ENCODE results near the gene NAT16. TPM values are rescaled to one million over a fixed set of nuclear protein-coding genes. Genes with fewer than 3 reads are reported as not detected.

The NAT16 gene
- total and polyA plus RNA-seq, 2 of the 13 experiments (the other 11 are each of a cell fraction or from before 2014, with no cell fraction given): 0.04 TPM; not detected in 1

DNA sequence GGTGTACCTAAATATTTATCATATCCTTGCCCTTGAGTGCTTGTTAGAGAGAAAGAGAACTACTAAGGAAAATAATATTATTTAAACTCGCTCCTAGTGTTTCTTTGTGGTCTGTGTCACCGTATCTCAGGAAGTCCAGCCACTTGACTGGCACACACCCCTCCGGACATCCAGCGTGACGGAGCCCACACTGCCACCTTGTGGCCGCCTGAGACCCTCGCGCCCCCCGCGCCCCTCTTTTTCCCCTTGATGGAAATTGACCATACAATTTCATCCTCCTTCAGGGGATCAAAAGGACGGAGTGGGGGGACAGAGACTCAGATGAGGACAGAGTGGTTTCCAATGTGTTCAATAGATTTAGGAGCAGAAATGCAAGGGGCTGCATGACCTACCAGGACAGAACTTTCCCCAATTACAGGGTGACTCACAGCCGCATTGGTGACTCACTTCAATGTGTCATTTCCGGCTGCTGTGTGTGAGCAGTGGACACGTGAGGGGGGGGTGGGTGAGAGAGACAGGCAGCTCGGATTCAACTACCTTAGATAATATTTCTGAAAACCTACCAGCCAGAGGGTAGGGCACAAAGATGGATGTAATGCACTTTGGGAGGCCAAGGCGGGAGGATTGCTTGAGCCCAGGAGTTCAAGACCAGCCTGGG lies 41.8 kb downstream of the NAT16 start (continued):
- TF ChIP-seq NAIF1 (CRISPR knock-in tag; IDR thresholded peaks at IDR 0.05; ENCODE audit: borderline replicate concordance): no peak
- TF ChIP-seq, protein P1, sequence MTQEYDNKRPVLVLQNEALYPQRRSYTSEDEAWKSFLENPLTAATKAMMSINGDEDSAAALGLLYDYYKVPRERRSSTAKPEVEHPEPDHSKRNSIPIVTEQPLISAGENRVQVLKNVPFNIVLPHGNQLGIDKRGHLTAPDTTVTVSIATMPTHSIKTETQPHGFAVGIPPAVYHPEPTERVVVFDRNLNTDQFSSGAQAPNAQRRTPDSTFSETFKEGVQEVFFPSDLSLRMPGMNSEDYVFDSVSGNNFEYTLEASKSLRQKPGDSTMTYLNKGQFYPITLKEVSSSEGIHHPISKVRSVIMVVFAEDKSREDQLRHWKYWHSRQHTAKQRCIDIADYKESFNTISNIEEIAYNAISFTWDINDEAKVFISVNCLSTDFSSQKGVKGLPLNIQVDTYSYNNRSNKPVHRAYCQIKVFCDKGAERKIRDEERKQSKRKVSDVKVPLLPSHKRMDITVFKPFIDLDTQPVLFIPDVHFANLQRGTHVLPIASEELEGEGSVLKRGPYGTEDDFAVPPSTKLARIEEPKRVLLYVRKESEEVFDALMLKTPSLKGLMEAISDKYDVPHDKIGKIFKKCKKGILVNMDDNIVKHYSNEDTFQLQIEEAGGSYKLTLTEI (CRISPR knock-in tag; conservative IDR thresholded peaks at IDR 0.05): no peak
- TF ChIP-seq, protein P2, sequence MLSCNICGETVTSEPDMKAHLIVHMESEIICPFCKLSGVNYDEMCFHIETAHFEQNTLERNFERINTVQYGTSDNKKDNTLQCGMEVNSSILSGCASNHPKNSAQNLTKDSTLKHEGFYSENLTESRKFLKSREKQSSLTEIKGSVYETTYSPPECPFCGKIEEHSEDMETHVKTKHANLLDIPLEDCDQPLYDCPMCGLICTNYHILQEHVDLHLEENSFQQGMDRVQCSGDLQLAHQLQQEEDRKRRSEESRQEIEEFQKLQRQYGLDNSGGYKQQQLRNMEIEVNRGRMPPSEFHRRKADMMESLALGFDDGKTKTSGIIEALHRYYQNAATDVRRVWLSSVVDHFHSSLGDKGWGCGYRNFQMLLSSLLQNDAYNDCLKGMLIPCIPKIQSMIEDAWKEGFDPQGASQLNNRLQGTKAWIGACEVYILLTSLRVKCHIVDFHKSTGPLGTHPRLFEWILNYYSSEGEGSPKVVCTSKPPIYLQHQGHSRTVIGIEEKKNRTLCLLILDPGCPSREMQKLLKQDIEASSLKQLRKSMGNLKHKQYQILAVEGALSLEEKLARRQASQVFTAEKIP (CRISPR knock-in tag; IDR thresholded peaks at IDR 0.05; ENCODE audit: borderline replicate concordance): no peak
- no peak for TF ChIP-seq ASH2L (IDR thresholded peaks at IDR 0.05; ENCODE audit: insufficient read length, low read depth, low read length)
- TF ChIP-seq ZFP36L1 (CRISPR knock-in tag; IDR thresholded peaks at IDR 0.05): peak; percentile 50; the same call in 1 of the 2 replicates
- TF ChIP-seq ZNF564 (CRISPR knock-in tag; IDR thresholded peaks at IDR 0.05): no peak
- TF ChIP-seq, protein P3, sequence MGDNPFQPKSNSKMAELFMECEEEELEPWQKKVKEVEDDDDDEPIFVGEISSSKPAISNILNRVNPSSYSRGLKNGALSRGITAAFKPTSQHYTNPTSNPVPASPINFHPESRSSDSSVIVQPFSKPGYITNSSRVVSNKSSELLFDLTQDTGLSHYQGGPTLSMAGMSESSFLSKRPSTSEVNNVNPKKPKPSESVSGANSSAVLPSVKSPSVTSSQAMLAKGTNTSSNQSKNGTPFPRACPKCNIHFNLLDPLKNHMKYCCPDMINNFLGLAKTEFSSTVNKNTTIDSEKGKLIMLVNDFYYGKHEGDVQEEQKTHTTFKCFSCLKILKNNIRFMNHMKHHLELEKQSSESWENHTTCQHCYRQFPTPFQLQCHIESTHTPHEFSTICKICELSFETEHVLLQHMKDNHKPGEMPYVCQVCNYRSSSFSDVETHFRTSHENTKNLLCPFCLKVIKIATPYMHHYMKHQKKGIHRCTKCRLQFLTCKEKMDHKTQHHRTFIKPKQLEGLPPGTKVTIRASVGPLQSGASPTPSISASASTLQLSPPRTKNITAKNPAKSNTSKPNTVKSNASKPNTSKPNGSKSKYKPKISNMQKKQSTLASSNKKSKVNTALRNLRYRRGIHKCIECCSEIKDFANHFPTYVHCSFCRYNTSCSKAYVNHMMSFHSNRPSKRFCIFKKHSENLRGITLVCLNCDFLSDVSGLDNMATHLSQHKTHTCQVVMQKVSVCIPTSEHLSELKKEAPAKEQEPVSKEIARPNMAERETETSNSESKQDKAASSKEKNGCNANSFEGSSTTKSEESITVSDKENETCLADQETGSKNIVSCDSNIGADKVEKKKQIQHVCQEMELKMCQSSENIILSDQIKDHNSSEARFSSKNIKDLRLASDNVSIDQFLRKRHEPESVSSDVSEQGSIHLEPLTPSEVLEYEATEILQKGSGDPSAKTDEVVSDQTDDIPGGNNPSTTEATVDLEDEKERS (CRISPR knock-in tag; IDR thresholded peaks at IDR 0.05): no peak
- TF ChIP-seq ZEB1 (IDR thresholded peaks at IDR 0.05; ENCODE audit: insufficient replicate concordance, low read depth): no peak
- TF ChIP-seq, protein P4, sequence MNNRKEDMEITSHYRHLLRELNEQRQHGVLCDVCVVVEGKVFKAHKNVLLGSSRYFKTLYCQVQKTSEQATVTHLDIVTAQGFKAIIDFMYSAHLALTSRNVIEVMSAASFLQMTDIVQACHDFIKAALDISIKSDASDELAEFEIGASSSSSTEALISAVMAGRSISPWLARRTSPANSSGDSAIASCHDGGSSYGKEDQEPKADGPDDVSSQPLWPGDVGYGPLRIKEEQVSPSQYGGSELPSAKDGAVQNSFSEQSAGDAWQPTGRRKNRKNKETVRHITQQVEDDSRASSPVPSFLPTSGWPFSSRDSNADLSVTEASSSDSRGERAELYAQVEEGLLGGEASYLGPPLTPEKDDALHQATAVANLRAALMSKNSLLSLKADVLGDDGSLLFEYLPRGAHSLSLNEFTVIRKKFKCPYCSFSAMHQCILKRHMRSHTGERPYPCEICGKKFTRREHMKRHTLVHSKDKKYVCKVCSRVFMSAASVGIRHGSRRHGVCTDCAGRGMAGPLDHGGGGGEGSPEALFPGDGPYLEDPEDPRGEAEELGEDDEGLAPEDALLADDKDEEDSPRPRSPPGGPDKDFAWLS (CRISPR knock-in tag; IDR thresholded peaks at IDR 0.05; ENCODE audit: borderline replicate concordance): no peak
- TF ChIP-seq LCORL (IDR thresholded peaks at IDR 0.05): peak; percentile 40; the same call in 1 of the 2 replicates
- peak; percentile 38; the same call in 1 of the 2 replicates for TF ChIP-seq LCORL (CRISPR knock-in tag; IDR thresholded peaks at IDR 0.05)
- TF ChIP-seq, protein P5, sequence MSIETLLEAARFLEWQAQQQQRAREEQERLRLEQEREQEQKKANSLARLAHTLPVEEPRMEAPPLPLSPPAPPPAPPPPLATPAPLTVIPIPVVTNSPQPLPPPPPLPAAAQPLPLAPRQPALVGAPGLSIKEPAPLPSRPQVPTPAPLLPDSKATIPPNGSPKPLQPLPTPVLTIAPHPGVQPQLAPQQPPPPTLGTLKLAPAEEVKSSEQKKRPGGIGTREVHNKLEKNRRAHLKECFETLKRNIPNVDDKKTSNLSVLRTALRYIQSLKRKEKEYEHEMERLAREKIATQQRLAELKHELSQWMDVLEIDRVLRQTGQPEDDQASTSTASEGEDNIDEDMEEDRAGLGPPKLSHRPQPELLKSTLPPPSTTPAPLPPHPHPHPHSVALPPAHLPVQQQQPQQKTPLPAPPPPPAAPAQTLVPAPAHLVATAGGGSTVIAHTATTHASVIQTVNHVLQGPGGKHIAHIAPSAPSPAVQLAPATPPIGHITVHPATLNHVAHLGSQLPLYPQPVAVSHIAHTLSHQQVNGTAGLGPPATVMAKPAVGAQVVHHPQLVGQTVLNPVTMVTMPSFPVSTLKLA (IDR thresholded peaks at IDR 0.05): peak; percentile 69
- TF ChIP-seq ZNF781 (CRISPR knock-in tag; IDR thresholded peaks at IDR 0.05; ENCODE audit: borderline replicate concordance, not compliant biosample characterization): no peak
- no peak for TF ChIP-seq U2AF2 (IDR thresholded peaks at IDR 0.05; ENCODE audit: low read depth, low read length)
- TF ChIP-seq TRIM24 (CRISPR knock-in tag; IDR thresholded peaks at IDR 0.05): no peak
- TF ChIP-seq, protein P6, sequence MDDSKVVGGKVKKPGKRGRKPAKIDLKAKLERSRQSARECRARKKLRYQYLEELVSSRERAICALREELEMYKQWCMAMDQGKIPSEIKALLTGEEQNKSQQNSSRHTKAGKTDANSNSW (CRISPR knock-in tag; IDR thresholded peaks at IDR 0.05; ENCODE audit: borderline replicate concordance): no peak
- TF ChIP-seq, protein P7, sequence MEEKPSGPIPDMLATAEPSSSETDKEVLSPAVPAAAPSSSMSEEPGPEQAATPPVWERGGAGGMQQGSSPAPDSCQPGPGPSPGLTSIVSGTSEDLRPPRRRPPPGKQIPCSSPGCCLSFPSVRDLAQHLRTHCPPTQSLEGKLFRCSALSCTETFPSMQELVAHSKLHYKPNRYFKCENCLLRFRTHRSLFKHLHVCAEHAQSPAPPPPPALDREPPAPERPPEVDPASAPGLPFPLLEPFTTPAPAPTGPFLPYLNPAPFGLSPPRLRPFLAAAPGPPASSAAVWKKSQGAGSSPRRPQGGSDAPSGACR (CRISPR knock-in tag; IDR thresholded peaks at IDR 0.05): peak; percentile 73; the same call in 1 of the 2 replicates
